ENCODE results near the gene HAGHL. TPM values are rescaled to one million over a fixed set of nuclear protein-coding genes. Genes with fewer than 3 reads are reported as not detected.

Gene HAGHL
- total RNA-seq (2022; extraction: Qiagen RNA extraction): 16.9 to 23.5 TPM (median 18.9 TPM) in 5 replicates

DNA sequence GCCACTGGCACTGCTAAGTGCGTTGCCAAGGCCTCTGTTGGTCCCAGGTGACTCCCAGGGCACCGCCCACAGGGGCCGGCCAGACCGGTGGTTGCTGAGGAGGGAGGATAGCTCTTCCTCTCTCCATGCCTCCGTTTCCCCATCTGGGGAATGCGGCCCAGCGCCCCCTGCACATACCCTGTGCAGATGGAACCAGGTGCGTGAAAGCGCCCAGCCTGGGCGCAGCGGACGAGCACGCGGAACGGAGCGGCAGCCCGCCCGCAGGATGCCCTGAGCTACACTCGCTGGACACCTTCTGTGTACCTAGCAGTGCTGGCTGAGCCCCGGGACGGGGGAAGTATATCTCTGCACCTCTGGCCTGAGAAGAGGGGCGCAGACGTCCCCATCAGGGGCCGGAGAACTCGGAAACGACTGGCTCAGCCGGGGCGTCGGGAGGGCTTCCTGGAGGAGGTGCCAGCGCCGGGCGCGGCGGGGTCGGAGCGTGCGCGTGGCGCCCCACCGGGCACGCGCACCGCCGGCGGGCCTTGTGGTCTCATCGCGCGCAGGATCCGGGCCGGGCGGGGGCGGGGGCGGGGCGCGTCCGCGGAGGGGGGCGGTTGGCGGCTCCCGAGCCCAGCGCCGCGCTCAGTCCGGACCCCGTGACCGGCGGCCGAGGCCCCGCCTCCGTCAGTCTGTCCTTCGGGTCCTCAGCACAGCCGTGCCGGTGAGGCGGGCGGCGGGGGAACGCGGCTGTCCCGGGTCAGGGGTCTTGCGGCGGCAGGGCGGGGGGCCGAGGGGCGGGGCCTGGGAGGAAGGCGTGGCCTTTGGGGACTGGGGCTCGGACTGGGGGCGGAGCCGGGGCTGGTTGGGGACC is at the start of gene HAGHL, which contains the start of gene CCDC78:
Gene HAGHL, plus strand, starts transcription at position 669 of the 853 bp plus-strand sequence. CDS start 404 bp downstream, outside the sequence.
Gene CCDC78, minus strand, starts transcription at position 6 of the 853 bp plus-strand sequence. CDS start 76 bp downstream, outside the sequence.

DNA sequence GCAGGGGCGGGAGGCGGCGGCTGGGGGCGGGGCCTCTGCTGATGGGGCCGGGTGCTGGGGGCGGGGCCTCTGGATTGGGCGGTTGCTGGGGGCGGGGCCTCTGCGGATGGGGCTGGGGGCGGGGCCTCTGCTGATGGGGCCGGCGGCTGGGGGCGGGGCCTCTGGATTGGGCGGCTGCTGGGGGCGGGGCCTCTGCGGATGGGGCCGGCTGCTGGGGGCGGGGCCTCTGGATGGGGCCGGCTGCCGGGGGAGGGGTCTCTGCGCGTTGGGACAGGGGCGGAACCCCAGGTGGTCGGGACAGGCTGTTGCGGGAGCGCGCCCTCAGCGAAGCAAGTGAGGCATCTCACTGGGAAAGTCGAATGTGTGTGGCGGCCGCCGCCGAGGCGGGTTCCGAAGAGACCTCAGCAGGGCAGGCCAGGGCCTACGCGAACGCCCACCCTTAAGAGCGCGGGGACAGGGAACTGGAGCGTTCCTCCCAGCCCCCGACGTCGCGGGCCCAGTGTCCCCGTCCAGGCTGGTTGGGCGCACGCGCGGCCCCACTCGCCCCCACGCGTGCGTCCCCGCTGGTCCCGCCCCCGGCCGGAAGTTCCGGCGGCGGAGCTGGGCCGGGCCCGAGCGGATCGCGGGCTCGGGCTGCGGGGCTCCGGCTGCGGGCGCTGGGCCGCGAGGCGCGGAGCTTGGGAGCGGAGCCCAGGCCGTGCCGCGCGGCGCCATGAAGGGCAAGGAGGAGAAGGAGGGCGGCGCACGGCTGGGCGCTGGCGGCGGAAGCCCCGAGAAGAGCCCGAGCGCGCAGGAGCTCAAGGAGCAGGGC is 46.9 kb upstream of the HAGHL start, which contains the start of gene STUB1:
Gene STUB1, plus strand, starts transcription at position 597 of the 811 bp plus-strand sequence. Its CDS starts 116 bp downstream, at position 713.

DNA sequence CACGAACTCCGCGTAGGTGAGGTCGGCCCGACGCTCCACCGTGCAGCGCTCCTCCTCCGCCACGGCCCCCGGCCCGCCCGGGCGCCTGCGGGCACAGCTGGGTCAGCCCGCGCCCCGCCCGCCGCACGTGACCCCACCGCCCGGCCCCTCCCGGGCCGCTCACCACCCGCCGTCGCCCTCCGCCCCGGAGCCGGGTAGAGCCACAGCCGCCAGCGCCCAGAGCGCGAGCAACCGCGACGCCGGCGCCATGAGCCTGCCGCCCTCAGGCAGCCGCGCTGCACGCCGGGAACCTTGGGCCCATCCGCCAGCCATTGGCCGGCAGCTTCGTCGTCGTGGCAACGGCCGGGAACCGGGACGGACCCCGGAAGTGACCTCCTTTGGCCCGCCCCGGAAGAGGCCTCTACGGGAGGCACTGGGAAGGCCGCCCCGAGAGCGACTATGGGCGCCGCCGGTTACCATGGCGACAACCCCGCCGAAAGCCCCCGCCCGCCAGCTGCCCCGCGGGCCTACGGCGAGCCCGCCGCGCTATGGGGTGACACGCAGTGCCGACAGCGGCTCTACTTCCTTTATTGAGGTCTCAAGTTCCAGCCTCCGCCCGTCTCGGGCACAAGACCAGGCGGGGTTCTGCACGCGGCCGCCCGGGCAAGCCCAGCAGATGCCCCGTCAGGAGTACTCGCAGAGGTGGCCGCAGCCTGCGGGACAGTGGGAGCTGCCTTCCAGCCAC is 42.7 kb upstream of the HAGHL start, which contains the start of gene JMJD8:
Gene JMJD8, minus strand, starts transcription at position 264 of the 724 bp plus-strand sequence. Its CDS starts 15 bp downstream, at position 249.

GRCh38 chr16:705431-706188 is 21.3 kb upstream of the HAGHL start, which contains the start of gene FBXL16:
Gene FBXL16 (minus strand): TSS chr16:705801. CDS start chr16:697405, 8,396 bp downstream.

DNA sequence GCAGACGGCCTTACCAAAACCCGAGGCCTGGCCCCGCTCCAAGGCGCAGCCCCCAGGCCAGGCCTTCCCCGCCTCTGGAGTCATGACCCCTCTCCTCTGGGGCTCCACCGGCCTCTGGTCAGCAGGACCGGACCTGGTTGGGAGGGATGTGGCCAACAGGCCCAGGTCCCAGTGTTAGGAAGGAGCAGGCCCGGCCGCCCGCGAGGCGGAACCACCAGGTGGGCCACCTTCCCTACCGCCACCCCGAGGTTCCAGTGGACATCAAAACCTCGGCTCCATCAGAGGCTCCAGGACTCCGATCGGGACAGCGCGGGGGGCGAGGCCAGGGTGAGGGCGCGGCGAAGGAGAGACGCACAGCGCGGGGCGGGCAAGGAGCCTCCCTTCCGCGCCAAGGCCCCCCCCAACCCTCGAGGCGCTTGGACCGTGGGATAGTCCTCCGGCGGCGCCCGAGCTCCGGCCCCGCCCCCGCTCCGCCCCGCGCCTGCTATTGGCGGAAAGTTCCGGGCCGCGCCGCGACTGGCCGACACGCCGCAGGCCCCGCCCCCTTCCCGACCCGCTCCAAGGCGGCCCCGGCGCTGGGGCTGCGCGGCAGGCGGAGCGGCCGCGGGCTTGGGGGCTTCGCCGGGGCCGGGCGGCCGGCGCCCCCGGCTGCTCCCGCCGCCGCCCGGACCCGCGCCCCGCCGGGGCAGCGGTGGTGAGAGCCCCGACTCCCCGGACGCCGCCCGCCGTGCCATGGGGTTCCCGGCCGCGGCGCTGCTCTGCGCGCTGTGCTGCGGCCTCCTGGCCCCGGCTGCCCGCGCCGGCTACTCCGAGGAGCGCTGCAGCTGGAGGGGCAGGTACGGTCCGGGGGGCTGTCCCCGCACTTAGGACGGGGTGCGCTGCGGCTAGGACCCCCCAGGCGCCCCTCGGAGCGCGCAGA is 12.1 kb upstream of the HAGHL start, which contains the start of gene METRN:
Gene METRN, plus strand, starts transcription at position 561 of the 919 bp plus-strand sequence. Its CDS starts 172 bp downstream, at position 733.

GRCh38 chr16:720990-721764 is 5.7 kb upstream of the HAGHL start, which contains the start of gene ANTKMT:
Gene ANTKMT (plus strand): TSS chr16:721146. CDS start chr16:721275, 129 bp downstream.

DNA sequence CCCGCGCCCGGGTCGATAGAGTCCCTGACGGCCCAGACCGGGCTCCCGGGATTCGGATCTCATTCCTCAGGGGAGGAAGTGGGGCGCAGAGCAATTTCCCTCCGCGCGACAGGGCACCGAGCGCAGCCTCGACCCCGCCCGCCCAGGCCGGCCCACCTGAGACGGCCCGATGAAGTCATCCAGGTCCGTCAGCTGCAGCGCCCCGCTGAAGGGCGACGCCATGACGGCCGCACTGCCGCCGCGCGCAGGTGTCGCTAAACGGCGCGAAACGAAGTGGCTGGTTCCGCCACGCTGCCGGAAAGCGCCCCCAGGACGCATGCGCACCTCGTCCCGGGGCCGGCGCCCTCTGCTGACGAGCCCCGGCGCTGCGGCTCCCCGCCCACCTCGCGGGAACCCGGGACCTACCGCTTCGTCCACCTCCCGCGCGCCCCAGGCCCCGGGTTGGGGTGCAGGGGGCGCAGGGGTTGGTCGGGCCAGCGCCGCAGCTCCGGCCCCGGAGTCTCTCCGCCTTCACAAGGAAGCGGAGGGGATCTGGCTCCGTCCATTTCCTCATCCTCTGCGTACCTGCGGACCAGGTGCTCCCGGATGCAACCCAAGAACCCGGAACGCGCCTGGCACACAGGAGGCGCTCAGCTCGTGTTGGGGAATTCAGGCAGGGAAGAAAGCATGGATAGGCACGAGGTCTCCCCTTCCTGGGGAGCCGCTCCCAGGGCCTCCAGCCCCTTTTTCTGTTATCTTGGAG is 14.0 kb downstream of the HAGHL start, which contains the start of gene CIAO3:
Gene CIAO3, minus strand, starts transcription at position 234 of the 742 bp plus-strand sequence. Its CDS starts 12 bp downstream, at position 222.

DNA sequence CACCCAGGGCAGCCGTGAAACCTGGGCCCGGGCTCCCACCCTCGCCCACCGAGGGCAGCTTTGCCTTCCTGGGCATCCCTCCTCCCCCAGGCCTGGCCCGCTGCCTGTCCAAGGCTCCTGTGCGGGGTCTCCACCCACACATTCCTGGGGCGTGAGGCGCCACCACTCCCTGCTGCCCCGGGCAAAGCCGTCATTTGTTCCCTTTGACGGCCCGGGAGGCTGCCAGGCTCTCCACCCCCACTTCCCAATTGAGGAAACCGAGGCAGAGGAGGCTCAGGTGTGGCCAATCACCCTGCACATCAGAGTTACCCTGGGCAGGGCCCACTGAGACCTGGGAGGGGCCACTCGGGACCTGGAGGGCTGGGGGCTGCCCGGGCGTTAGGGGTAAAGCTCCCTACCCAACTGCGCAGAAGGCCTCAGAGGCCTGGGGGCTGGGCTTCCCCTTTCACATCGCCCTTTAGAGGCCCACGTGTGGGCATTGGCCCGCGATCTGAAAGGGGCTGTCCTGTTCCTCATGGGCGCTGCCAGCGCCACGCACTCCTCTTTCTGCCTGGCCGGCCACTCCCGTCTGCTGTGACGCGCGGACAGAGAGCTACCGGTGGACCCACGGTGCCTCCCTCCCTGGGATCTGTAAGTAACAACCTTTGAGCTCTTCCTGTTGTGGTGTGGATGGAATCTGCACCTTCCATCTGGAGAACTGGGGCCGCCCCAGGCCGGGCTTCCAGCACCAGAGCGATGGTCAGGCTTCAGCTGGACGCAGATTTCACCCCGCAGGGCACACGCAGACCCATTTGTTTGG is 33.8 kb downstream of the HAGHL start, which contains the start of gene MSLN:
Gene MSLN, plus strand, starts transcription at position 190 of the 799 bp plus-strand sequence. CDS start 1,947 bp downstream, outside the sequence.

Other genes starting within 250 kb of the HAGHL start
- gene CAPN15, start 199.4 kb upstream of the HAGHL start, total RNA-seq (2022; extraction: Qiagen RNA extraction): 39.5 to 81.2 TPM (median 72.0 TPM) in 5 replicates
- 0.09 to 0.24 TPM (median 0.20 TPM) in 5 replicates for gene PRR35, start 166.7 kb upstream of the HAGHL start, total RNA-seq (2022; extraction: Qiagen RNA extraction)
- 0.06 to 0.26 TPM (median 0.19 TPM) in 5 replicates for gene NHLRC4, start 160.1 kb upstream of the HAGHL start, total RNA-seq (2022; extraction: Qiagen RNA extraction)
- 26.9 to 42.7 TPM (median 40.1 TPM) in 5 replicates for gene PIGQ, start 157.1 kb upstream of the HAGHL start, total RNA-seq (2022; extraction: Qiagen RNA extraction)
- 12.0 to 18.7 TPM (median 17.9 TPM) in 5 replicates for gene RAB40C, start 137.0 kb upstream of the HAGHL start, total RNA-seq (2022; extraction: Qiagen RNA extraction)
- 0.08 to 0.23 TPM (median 0.12 TPM) in 5 replicates for gene WFIKKN1, start 96.1 kb upstream of the HAGHL start, total RNA-seq (2022; extraction: Qiagen RNA extraction)
- 80.9 to 144 TPM (median 141 TPM) in 5 replicates for gene METTL26, start 90.8 kb upstream of the HAGHL start, total RNA-seq (2022; extraction: Qiagen RNA extraction)
- gene MCRIP2, start 85.3 kb upstream of the HAGHL start, total RNA-seq (2022; extraction: Qiagen RNA extraction): 16.7 to 43.3 TPM (median 41.7 TPM) in 5 replicates
- 16.0 to 32.2 TPM (median 30.2 TPM) in 5 replicates for gene WDR90, start 77.7 kb upstream of the HAGHL start, total RNA-seq (2022; extraction: Qiagen RNA extraction)
- gene RHOT2, start 59.0 kb upstream of the HAGHL start, total RNA-seq (2022; extraction: Qiagen RNA extraction): 60.6 to 101 TPM (median 96.1 TPM) in 5 replicates
- 0.59 to 1.8 TPM (median 1.6 TPM) in 5 replicates for gene RHBDL1, start 51.4 kb upstream of the HAGHL start, total RNA-seq (2022; extraction: Qiagen RNA extraction)
- 86.5 to 131 TPM (median 118 TPM) in 5 replicates for gene STUB1, start 46.7 kb upstream of the HAGHL start, total RNA-seq (2022; extraction: Qiagen RNA extraction)
- 63.7 to 89.3 TPM (median 78.2 TPM) in 5 replicates for gene JMJD8, start 42.8 kb upstream of the HAGHL start, total RNA-seq (2022; extraction: Qiagen RNA extraction)
- 3.6 to 6.4 TPM (median 5.8 TPM) in 5 replicates for gene WDR24, start 36.7 kb upstream of the HAGHL start, total RNA-seq (2022; extraction: Qiagen RNA extraction)
- 9.5 to 15.8 TPM (median 11.2 TPM) in 5 replicates for gene FBXL16, start 21.3 kb upstream of the HAGHL start, total RNA-seq (2022; extraction: Qiagen RNA extraction)
- gene METRN, start 12.0 kb upstream of the HAGHL start, total RNA-seq (2022; extraction: Qiagen RNA extraction): 73.6 to 219 TPM (median 212 TPM) in 5 replicates
- gene ANTKMT, start 6.0 kb upstream of the HAGHL start, total RNA-seq (2022; extraction: Qiagen RNA extraction): 29.5 to 66.7 TPM (median 62.5 TPM) in 5 replicates
- gene CCDC78, start 663 bp upstream of the HAGHL start, total RNA-seq (2022; extraction: Qiagen RNA extraction): 4.4 to 8.3 TPM (median 6.5 TPM) in 5 replicates
- 19.6 to 30.1 TPM (median 28.3 TPM) in 5 replicates for gene CIAO3, start 13.9 kb downstream of the HAGHL start, total RNA-seq (2022; extraction: Qiagen RNA extraction)
- gene MSLN, start 33.6 kb downstream of the HAGHL start, total RNA-seq (2022; extraction: Qiagen RNA extraction): 2.6 to 3.3 TPM (median 2.9 TPM) in 5 replicates
- 34.6 to 64.0 TPM (median 51.9 TPM) in 5 replicates for gene RPUSD1, start 61.3 kb downstream of the HAGHL start, total RNA-seq (2022; extraction: Qiagen RNA extraction)
- 14.0 to 33.1 TPM (median 24.1 TPM) in 5 replicates for gene CHTF18, start 61.5 kb downstream of the HAGHL start, total RNA-seq (2022; extraction: Qiagen RNA extraction)
- gene GNG13, start 73.6 kb downstream of the HAGHL start, total RNA-seq (2022; extraction: Qiagen RNA extraction): not detected in 5 replicates
- 7.9 to 10.0 TPM (median 8.5 TPM) in 5 replicates for gene LMF1, start 243.9 kb downstream of the HAGHL start, total RNA-seq (2022; extraction: Qiagen RNA extraction)